Measurements from ENCODE around the gene OTOGL.

The OTOGL gene

GRCh38 chr12:80175307-80175930 is 76.1 kb downstream of the OTOGL start:
- Histone ChIP-seq H3K27ac (replicated peaks) (no peak overlapping the region), H3K27me3 (ENCODE audit: insufficient read depth, poor library complexity, severe bottlenecking) (no peaks in the 10 kb centered on the region), H3K4me3 (replicated peaks; ENCODE audit: insufficient read depth, low read length) (no peak overlapping the region)
- DNase-seq (ENCODE audit: low read depth in 1 of 2, low spot score in 1 of 2) = no peak
- no peak for TF ChIP-seq POLR2AphosphoS5 (IDR thresholded peaks at IDR 0.05; ENCODE audit: low read depth)
- TF ChIP-seq CTCF (IDR thresholded peaks at IDR 0.05; ENCODE audit: insufficient read depth, low read length) = no peak
- TF ChIP-seq GABPA (IDR thresholded peaks at IDR 0.05; ENCODE audit: low read depth) = no peak
- TF ChIP-seq REST (IDR thresholded peaks at IDR 0.05; ENCODE audit: insufficient replicate concordance, low read depth) = no peak
- TF ChIP-seq SPI1 (IDR thresholded peaks at IDR 0.05; ENCODE audit: borderline replicate concordance, low read depth) = no peak

GRCh38 chr12:80176706-80177105 is 77.4 kb downstream of the OTOGL start:
- H3K27me3 ChIP-seq (ENCODE audit: insufficient read depth, poor library complexity, severe bottlenecking) = no peaks in the 10 kb centered on the region
- TF ChIP-seq CTCF (IDR thresholded peaks at IDR 0.05; ENCODE audit: insufficient read depth, low read length) (no peak), GABPA (IDR thresholded peaks at IDR 0.05; ENCODE audit: low read depth) (no peak), POLR2AphosphoS5 (IDR thresholded peaks at IDR 0.05; ENCODE audit: low read depth) (no peak), SPI1 (IDR thresholded peaks at IDR 0.05; ENCODE audit: borderline replicate concordance, low read depth) (no peak), REST (IDR thresholded peaks at IDR 0.05; ENCODE audit: insufficient replicate concordance, low read depth) (no peak)
- H3K27ac ChIP-seq (replicated peaks) = no peak overlapping the region
- DNase-seq (ENCODE audit: low read depth in 1 of 2, low spot score in 1 of 2) = no peak
- H3K4me3 ChIP-seq (replicated peaks; ENCODE audit: insufficient read depth, low read length) = no peak overlapping the region

GRCh38 chr12:80178846-80179245 is 79.5 kb downstream of the OTOGL start:
- no peak for DNase-seq (ENCODE audit: low read depth in 1 of 2, low spot score in 1 of 2)
- Histone ChIP-seq H3K4me3 (replicated peaks; ENCODE audit: insufficient read depth, low read length) (no peak overlapping the region), H3K27ac (replicated peaks) (no peak overlapping the region), H3K27me3 (ENCODE audit: insufficient read depth, poor library complexity, severe bottlenecking) (no peaks in the 10 kb centered on the region)
- no peak for TF ChIP-seq GABPA (IDR thresholded peaks at IDR 0.05; ENCODE audit: low read depth)
- TF ChIP-seq CTCF (IDR thresholded peaks at IDR 0.05; ENCODE audit: insufficient read depth, low read length) = no peak
- TF ChIP-seq SPI1 (IDR thresholded peaks at IDR 0.05; ENCODE audit: borderline replicate concordance, low read depth) = no peak
- no peak for TF ChIP-seq REST (IDR thresholded peaks at IDR 0.05; ENCODE audit: insufficient replicate concordance, low read depth)
- no peak for TF ChIP-seq POLR2AphosphoS5 (IDR thresholded peaks at IDR 0.05; ENCODE audit: low read depth)
